Brain microvascular endothelial cell (primary cell): ENCODE data around the gene ASB1.

Experiments
- DNase-seq: peaks from one replicate; pipeline ENCODE4 v3.0.0-alpha.2; 2020
- H3K27ac ChIP-seq: fragments of 250-450 bp; sonication (Bioruptor Pico); 2 replicates; pipeline ENCODE4 v1.5.1; 2020; ENCODE audit warnings: mild to moderate bottlenecking, moderate library complexity
- H3K27me3 ChIP-seq: fragments of 250-450 bp; sonication (Bioruptor Pico); replicated peaks from 2 replicates; pipeline ENCODE4 v1.5.1; 2020; ENCODE audit warnings: mild to moderate bottlenecking
- H3K36me3 ChIP-seq: fragments of 250-450 bp; sonication (Bioruptor Pico); replicated peaks from 2 replicates; pipeline ENCODE4 v1.5.1; 2020; ENCODE audit warnings: mild to moderate bottlenecking
- H3K4me3 ChIP-seq: 2 replicates; pipeline ENCODE4 v1.5.1; 2011; ENCODE audit warnings: low read depth, mild to moderate bottlenecking, control low read depth, low read length, moderate library complexity
- in situ Hi-C: cut with HindIII; loops from 2 replicates; pipeline ENCODE4 v1.10.0; 2017; ENCODE audit warnings: low sequenced_read_pairs, low pct_ligation_motif_present
- TF ChIP-seq, protein P1 (sequence below): IDR thresholded peaks from 2 replicates; pipeline ENCODE4 v1.5.1; 2011; ENCODE audit warnings: low read depth, mild to moderate bottlenecking, moderate library complexity, low read length, control low read depth, inconsistent platforms; ENCODE audit errors: missing control alignments

Gene ASB1

DNA sequence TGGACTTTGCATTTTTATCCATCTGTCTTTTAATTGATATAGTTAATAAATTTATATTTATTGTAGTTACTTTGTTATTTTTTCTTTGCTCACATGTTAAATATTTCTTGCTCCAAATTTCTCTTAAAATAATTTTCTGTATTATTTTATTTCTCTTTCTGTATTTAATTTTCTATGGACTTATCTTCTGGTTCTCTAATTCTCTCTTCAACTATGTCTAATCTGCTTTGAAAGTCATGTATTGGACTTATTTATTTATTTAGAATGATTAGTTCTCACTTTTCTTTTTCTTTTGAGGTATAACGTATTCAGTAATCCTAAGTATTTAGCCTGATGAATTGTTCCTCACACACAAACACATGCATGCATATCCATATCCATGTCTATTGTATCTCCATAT lies 53.1 kb downstream of the ASB1 start:
- no peak overlapping the region for H3K27ac ChIP-seq
- in situ Hi-C loops: no loop called here
- no peak for DNase-seq
- H3K27me3 ChIP-seq: no peaks in the 10 kb centered on the region
- TF ChIP-seq, protein P1, sequence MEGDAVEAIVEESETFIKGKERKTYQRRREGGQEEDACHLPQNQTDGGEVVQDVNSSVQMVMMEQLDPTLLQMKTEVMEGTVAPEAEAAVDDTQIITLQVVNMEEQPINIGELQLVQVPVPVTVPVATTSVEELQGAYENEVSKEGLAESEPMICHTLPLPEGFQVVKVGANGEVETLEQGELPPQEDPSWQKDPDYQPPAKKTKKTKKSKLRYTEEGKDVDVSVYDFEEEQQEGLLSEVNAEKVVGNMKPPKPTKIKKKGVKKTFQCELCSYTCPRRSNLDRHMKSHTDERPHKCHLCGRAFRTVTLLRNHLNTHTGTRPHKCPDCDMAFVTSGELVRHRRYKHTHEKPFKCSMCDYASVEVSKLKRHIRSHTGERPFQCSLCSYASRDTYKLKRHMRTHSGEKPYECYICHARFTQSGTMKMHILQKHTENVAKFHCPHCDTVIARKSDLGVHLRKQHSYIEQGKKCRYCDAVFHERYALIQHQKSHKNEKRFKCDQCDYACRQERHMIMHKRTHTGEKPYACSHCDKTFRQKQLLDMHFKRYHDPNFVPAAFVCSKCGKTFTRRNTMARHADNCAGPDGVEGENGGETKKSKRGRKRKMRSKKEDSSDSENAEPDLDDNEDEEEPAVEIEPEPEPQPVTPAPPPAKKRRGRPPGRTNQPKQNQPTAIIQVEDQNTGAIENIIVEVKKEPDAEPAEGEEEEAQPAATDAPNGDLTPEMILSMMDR: no peak
- H3K36me3 ChIP-seq: no peaks in the 10 kb centered on the region
- no peak overlapping the region for H3K4me3 ChIP-seq

DNA sequence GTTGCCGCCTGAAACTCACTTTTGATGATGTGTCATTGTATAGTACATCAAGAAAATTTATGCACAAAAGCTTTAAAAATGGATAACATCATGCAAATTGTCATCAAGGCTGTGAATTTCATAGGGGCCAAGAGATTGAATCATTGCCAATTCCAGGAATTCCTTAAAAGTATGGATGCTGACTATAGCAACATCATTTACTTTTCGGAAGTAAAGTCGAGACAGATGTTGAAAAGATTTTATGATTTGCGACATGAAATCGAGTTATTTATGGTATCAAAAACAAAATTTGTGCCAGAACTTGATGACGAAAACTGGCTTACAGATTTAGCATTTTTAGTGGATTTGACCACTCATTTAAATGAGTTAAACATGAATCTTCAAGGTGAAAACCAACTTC lies 56.3 kb downstream of the ASB1 start:
- Histone ChIP-seq H3K27ac (no peak overlapping the region), H3K27me3 (no peaks in the 10 kb centered on the region), H3K4me3 (no peak overlapping the region), H3K36me3 (no peaks in the 10 kb centered on the region)
- DNase-seq: no peak
- in situ Hi-C loops: no loop called here
- TF ChIP-seq, protein P1: no peak

DNA sequence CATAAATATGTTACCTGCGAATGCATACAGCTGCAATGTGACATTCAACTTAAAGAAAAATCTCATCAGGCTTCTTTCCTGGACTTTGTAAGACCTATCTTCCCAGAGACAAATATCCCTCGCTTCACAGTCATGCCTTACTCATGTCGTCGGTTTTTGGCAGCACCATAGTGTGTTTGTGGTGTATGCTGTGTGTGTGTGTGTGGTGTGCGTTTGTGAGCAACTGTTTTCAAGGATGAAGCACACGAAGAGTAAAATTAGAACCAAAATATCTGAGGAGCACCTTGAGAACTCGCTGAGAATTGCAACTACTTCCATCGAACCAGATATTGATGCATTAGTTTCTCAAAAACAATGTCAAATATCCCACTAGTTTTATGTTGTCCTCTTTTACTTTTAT lies 56.9 kb downstream of the ASB1 start:
- Histone ChIP-seq H3K27me3 (no peaks in the 10 kb centered on the region), H3K36me3 (no peaks in the 10 kb centered on the region), H3K27ac (no peak overlapping the region), H3K4me3 (no peak overlapping the region)
- no peak for DNase-seq
- TF ChIP-seq, protein P1: no peak
- in situ Hi-C loops: no loop called here

DNA sequence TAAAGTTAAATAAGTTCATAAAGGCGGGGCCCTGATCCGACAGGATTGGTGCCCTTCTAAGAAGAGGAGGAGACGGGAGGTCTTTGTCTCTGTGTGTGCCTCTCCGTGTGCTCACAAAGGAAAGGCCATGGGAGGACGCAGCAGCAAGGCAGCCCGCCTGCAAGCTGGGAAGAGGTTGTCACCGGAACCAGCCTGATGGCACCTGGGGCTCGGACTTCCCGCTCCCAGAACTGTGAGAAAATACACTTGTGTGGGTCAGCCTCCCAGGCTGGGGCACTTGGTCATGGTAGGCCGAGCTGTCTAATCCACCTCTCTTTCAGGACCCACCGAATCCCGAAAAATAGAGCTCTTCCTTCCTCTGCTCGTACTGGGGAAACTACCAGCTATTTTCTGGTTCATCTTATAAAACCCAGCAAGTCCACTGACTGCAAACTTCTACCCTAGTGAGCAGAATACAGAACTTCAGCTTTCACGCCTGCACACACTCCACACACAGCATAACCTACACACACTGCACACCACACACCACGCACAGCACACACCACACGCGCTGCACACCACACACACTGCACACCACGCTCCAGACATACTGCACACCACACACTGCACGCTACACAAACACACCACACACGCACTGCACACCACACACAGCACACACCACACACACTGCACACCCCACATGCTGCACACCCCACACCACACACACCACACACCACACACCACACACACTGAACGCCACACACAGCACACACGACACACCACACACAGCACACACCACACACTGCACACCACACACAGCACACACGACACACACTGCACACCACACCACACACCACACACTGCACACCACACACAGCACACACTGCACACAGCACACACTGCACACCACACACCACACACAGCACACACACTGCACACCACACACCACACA lies 58.1 kb downstream of the ASB1 start:
- TF ChIP-seq, protein P1: no peak
- H3K36me3 ChIP-seq: no peaks in the 10 kb centered on the region
- no peak overlapping the region for H3K27ac ChIP-seq
- in situ Hi-C loops: no loop called here
- H3K27me3 ChIP-seq: no peaks in the 10 kb centered on the region
- no peak for DNase-seq
- H3K4me3 ChIP-seq: no peak overlapping the region

DNA sequence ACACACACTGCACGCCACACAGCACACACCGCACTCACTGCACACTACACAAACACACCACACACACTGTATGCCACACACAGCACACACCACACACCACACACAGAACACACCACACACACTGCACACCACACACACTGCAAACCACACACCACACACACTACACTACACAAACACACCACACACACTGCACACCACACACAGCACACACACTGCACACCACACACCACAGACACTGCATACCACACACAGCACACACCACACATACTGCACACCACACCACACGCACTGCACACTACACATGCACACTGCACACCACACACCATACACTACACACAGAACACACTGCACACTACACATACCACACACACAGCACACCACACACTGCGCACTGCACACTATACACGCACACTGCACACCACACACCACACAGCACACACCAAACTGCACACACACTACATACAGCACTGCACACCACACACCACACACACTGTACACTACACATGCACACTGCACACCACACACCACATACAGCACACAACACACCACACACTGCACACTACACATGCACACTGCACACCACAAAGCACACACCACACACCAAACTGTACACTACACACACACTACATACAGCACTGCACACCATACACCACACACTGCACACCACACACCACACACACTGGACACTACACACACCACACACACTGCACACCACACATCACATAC lies 59.6 kb downstream of the ASB1 start:
- Histone ChIP-seq H3K27ac (no peak overlapping the region), H3K27me3 (no peaks in the 10 kb centered on the region), H3K4me3 (no peak overlapping the region), H3K36me3 (no peaks in the 10 kb centered on the region)
- no peak for DNase-seq
- in situ Hi-C loops: no loop called here
- TF ChIP-seq, protein P1: no peak
